ENCODE measurements around the gene LAPTM4A. TPM values are rescaled to one million over a fixed set of nuclear protein-coding genes. Genes with fewer than 3 reads are reported as not detected.
"Not testable (repeated sequence)": the region's sequence is repeated elsewhere in the genome, so short reads cannot be mapped to it uniquely, and the experiment has no call there.

Gene LAPTM4A
- total RNA-seq, 1 donor from 2014 or later: 134 TPM

DNA sequence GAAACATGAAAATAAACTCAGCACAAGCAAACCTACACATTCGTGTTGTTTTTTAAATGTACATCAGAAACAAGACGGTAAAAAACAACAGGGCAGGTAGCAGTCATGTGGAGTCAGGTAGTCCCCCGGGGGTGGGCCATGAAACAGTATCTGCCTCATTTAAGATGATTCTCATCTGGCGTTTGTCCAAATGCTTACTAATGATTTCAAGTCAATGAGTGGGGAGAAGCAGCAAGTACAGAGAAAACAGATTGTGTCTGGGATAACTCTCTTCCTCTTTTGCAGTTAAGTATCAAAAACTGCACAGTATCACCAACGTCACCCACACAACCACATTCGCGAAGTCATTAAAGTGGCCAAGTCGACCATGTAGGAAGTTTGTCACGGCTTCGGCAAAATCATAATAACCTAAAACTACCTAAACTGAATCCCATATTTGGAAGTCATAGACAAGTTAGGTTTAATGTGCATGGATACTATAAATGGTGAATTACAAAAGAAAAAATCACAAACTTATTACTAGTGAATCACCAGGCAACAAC lies 1.3 kb downstream of the LAPTM4A start:
- DNase-seq: peak; percentile 72

DNA sequence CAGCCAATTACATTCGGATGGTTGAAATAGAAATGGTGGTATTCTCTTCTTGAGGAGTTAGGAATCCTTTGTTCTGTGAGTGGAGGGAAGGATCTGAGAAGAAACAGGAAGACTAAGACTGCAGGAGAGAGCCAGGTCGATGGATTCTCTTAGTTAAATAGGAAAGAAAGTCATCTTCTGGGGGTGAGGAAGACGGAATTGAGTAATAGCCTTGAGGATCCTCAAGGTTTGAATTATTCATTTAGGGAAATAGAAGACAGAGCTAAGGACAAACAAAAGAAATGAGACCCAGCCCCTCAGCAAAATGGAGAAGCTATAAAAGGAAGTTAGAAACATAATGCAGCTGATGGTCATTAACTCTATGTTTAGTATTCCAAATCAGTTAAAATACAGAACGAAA lies 1.8 kb downstream of the LAPTM4A start:
- peak; percentile 43 for DNase-seq

DNA sequence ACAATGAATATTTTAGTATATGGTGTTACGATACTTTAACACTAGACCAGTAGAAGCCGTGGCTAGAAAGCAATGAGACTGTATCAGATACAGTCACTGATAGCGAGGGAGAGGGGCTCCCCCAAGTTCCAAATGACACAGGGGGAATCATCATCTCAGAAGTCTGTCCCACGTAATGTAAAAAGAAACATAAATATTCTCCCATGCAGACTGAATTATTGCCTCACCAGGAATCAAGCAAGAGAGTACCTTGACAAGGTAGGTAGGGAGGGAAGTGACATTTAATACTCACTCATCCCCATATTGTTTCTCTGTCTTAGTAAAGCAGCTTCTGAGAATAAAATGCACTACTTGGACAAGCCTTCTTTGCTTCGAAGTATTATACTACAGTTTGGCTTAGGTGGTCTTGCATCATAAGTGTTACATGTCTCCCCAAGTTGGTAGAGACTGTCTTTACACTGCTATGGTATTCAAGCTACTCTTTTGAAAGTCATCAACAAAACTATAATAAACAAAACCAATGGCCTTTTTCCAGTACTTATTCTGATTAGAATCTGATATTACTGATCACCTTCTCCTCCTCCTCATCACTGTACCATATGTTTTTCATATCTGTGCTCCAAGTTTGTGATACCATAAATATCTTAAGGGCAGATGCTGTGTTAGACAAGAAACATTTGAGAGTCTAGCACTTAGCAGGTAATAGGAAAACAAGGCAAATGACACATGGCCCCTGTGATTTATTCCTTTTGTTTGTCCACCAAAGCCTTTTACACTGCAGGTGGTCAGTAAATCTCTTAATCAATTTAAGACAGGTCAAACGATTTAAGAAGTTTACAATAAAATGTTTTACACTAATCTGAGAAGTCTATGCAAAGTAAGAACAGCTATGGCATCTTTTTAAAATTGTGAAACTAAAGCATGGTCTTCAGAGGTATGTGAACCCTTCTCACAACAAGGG lies 2.7 kb downstream of the LAPTM4A start:
- DNase-seq: no peak

DNA sequence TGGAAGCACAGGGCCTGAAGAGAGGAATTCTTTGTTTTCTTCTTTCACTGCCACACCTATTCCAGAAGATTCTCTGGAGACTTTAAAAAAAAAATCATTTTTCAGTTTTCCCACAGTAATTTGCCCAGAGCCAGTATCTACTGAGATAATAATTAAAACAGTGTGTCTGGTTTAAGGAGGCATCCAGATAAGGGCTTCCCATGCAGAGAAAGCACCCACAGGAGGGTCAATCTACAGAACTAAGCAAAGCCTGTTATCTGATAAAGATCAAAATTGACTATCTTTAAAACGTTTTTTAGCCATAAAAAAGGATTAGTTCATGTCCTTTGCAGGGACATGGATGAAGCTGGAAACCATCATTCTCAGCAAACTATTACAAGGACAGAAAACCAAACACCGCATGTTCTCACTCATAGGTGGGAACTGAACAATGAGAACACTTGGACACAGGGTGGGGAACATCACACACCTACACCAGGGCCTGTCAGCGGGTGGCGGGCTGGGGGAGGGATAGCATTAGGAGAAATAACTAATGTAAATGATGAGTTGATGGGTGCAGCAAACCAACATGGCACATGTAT lies 5.6 kb downstream of the LAPTM4A start:
- not testable (repeated sequence) for DNase-seq

DNA sequence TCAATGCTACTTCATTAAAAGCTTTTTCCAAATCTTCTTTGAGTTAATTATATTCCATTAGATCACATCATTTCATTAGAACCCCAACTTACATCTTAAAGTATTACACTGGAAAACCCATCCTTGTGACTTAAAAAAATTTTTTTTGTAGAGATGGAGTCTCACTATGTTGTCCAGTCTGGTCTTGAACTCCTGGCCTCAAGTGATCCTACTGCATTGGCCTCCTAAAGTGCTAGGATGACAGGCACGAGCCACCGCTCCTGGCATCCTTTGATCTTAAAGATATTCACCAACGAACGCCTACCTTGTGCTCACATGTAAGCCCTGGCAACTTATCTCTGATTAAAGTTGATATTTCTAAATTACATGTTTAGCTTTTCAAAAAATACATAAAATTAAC lies 6.7 kb downstream of the LAPTM4A start:
- no peak for DNase-seq

DNA sequence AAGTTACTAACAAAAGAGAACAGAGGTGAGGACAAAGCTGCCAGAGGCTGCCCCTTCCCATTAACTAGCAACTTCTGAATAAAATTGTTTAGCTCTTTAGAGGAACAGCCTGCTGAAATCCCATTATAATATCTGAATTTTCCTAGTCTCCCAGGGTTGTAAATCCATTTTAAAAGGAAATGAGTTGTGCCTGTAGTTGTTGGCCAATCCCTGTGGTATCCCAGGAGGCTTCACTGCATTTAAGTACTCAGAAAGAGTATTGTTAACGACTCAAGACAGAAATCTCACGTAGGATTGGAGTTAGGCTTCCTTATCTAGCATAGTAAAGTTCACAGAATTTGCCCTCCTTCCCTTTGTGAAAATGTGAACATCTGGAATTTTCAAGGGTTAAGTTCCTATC lies 8.9 kb downstream of the LAPTM4A start:
- peak; percentile 48 for DNase-seq

DNA sequence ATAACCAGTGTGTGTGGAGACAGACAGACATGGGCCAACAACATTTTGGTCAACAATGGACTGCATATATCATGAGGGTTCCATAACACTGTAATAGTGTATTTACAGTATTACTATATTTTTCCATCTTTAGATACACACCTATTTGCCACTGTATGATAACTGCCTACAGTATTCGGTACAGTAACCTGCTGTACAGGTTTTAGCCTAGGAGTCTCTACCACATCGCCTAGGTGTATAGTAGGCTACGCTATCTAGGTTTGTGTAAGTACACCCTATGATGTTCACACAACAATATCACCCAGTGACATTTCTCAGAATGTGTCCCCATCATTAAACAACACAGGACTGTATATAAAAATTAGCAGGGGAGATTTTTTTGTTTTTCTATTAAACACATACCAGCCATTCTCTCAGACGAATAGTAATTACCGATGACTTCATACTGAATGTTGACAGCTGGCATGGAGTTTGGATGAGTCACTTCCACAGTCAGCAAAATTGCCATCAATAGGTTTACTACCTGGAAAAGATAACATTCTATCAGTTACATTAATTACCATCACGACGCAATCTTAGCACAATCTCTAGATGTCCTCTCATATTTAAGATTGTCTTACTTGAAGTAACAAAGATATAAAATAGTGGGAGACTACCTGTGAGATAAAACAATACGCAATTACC lies 10.8 kb downstream of the LAPTM4A start:
- DNase-seq: peak; percentile 84

DNA sequence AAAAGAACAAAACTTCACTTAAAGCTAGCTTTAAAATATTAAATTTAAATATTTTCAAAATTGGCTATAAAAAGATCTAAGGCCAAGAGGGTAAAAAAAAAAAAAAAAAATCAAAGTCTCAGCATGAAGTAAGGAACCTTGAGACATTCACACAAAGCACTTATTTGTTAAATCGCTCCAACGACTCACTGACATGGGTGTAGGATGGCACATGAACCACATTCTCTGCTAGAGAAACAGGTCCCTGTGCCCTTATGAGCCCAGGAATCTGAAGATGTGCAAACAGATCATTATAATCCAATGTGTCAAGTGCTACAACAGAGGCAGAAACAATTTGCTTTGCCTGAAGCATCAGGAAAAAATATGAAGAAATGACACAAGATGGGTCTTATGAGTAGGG lies 13.8 kb downstream of the LAPTM4A start:
- no peak for DNase-seq

DNA sequence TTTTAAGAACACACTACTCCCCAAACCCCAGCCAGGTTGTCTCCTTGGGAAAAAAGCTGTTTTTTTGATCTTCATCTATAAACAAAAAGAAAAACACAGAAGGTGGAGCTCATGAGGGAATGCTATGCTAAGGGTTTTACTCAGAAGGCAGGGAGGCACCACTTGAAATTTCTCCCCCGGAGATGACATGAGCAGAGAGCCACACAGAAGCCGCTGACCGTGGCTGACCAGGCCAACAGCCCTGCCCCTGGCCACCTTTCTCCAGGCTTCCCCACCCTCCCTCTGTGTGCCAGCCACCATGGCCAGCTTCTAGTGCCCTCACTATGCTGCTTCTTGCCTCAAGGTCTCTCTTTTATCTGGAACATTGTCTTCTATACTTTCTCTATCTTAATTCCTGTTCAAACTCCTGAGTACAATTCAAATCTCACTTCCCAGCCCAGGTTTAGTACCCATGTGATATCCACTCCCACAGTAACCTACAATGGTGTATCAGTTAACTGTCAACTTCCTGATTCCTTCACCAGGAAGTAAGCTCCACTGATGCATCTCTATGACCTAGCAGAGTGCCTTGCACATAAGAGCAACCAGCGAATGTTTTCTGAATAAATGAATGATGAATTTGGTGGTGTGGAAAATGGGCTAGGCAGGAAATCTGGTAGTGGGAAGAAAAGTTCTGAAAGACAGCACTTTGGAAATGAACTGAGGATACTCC lies 15.3 kb downstream of the LAPTM4A start:
- DNase-seq: peak; percentile 65

DNA sequence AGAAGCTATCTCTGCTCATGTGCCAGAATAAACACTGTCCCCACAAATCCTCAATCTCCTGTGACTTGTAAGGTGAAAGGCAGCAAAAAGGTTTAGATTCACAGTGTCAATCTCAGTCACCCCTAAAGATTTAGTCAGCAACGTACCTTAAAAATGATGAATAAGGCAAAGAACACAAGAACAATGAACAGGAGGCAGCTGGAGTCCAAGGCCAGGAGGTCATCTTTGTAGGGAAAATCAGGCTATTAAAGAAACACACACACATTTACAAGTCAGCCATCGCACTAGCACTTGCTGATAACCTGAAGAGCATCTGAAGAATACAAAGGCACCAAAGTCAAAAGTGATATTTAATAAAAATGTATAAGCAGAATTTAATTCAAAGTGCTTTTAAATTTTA lies 16.6 kb downstream of the LAPTM4A start:
- DNase-seq: peak; percentile 81

DNA sequence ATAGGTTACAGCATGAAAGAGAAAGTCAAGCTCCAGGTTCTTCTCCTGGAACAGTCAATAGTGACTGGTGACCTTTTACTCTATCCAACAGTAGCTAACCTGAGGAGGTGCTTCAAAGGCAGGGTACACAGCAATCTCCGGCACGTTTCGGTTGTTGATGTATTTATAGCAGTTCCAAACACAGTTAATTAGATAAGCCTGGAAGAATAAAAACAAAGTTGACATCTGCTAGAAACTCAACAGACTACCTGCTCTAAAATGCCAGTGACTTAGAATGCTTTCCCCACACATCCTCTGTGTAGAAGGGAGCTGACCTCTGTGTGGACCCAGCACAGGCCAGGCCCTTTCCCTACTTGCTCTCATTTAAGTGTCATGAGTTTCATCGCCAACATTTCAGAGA lies 17.2 kb downstream of the LAPTM4A start:
- no peak for DNase-seq

DNA sequence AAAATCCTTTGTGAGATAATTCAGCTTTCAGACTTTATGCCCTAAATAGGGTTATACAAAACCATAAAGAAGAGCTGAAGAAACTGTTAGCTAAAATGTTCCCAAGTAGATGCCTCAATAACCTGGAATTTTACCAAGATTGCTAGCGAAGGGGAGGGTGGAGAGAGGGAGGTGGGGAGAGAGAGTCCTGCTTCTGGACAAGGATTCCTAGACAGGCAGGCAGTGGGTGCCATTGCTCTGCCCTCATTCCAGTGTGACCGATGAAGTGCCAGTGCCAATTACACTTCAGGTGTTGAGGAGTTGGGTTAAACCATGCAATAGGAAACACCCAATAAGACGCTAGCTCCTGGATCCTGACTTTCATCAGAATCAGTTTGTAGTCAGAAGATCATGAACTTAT lies 18.1 kb downstream of the LAPTM4A start:
- DNase-seq: no peak

DNA sequence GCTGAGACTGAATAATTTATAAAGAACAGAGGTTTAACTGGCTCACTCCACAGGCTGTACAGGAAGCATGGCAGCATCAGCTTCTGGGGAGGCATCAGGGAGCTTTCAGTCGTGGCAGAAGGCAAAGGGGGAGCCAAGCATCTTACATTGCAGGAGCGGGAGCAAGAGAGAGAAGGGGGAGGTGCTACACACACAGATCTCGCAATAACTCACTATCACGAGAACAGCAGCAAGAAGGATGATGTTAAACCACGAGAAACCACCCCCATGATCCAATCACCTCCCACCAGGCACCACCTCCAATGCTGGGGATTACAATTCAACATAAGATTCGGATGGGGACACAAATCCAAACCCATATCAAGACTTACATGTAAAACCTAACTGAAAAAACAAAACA lies 21.2 kb downstream of the LAPTM4A start:
- DNase-seq: no peak

DNA sequence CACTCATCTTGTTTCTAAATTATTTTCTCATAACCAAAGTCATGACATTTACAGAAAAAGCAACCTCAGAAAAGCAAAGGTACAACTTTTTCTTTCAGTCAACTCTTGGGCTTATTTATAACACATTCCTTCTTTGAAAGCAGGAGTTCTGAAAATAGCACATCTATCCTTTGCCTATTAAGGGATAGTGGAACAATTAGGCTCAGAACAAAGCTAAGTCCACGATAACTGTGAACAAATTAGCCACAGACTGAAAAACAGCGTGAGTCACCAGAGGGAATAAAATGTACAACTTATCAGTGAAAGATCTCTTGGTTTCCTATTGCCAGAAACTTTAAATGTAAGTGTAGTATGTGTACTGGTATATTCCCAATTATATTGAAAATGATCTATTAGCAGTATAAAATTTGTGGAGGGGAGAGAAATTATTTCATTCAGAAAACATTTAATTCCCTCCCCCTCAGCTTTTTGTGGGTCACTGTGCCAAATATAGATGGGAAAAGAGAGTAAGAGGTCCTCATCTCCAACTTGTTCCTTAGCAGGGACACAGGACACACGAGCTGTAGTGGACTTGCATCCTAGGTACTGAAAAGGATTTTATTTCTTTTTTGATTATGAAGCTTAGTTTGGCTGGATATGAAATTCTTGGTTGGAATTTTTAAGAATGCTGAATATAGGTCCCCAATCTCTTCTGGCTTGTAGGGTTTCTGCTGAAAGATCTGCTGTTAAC lies 23.6 kb downstream of the LAPTM4A start:
- DNase-seq: peak; percentile 75

DNA sequence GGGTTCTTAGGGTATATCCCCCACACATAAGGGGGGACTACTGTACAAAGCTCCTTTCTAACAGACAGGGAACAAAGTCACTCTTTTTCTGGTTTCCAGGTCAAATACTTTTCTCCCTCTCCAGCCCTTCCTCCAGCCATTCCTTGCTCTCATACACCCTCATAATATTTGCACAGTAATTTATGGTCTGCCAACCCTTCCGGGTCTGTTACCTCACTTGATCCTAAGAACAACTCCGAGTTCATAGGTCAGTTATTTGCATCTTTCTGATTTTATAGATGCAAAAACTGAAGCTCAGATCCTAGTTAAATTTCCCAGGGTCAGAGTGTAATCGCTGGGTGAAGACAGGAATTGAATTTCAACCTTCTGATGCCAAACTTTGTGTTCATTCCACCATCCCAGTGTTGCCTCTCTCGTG lies 24.2 kb downstream of the LAPTM4A start:
- no peak for DNase-seq

DNA sequence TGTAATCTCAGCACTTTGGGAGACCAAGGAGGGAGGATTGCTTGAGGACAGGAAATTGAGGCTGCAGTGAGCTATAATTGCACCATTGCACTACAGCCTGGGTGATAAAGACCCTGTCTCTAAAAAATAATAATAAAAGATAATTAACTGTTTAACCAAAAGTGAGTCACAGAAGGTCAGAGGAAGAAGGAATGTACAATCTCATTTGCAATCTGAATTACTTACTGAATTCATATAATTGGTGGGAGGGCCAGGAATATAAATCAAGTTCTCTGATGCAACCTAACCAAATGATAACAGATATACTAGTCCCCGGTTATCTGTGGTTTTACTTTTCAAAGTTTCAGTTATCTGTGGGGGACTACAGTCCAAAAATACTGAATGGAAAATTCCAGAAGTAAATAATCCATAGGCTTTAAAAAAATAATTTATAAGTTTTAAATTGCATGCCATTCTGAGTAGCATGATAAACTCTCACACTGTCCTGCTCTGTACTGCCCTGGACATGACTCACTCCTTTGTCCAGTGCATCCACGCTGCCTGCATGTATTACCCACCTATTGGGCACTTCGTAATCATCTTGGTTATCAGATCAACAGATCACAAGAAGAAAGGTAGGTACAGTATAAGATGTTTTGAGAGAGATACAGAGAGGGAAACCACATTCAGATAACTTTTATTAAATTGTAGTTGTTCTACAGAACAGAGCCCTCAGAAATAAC lies 26.2 kb downstream of the LAPTM4A start:
- peak; percentile 59 for DNase-seq

DNA sequence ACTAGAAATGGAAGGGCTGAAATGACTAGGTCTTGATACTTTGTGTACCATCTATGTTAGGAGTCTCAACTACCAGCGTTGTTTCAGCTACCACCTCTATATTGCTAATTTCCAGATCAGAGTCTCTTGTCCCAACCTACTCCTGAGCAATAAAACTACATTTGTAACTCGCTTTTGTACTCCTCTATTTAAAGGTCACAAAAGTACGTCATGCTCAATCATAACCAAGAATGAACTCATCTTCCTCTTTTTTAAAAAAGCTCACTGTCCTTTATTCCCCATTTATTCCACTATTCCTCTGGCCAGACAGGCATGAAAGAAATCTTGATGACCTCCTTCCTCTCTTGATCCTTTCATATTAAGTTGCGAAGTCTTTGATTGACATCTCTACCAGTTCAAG lies 27.7 kb downstream of the LAPTM4A start:
- no peak for DNase-seq

DNA sequence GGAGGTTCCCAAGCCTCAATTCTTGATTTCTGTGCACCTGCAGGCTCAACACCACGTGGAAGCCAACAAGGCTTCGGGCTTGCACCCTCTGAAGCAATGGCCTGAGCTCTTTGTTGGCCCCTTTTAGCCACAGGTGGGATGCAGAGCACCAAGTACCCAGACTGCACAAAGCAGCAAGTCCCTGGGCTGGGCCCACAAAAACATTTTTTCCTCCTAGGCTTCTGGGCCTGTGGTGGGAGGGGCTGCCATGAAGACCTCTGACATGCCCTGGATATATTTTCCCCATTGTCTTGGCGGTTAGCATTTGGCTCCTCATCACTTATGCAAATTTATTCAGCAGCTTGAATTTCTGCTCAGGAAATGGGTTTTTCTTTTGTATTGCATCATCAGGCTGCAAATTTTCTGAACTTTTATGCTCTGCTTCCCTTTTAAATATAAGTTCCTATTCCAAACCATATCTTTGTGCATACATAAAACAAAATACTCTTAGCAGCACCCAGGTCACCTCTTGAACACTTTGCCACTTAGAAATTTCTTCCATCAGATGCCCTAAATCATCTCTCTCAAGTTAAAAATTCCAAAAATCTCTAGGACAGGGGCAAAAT lies 29.9 kb downstream of the LAPTM4A start:
- DNase-seq: no peak

DNA sequence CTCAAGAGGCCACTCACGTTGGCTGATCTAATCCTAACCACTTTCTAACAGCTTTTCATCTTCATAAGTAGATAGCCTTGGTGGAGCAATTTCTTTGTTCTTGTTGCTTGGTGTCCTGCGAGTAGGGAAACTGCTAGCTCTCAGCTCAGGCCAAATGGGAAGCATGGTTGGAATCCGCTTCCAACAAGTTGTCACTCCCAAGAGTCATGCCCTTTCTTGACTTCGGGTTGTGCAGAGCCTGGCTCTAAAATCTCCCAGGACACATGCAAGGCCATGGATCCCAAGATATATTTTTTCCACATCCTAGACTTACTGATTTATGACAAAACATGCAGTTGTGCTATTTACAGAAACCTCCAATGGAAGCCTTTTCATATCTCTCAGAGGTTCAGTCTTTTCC lies 31.7 kb downstream of the LAPTM4A start:
- DNase-seq: no peak

DNA sequence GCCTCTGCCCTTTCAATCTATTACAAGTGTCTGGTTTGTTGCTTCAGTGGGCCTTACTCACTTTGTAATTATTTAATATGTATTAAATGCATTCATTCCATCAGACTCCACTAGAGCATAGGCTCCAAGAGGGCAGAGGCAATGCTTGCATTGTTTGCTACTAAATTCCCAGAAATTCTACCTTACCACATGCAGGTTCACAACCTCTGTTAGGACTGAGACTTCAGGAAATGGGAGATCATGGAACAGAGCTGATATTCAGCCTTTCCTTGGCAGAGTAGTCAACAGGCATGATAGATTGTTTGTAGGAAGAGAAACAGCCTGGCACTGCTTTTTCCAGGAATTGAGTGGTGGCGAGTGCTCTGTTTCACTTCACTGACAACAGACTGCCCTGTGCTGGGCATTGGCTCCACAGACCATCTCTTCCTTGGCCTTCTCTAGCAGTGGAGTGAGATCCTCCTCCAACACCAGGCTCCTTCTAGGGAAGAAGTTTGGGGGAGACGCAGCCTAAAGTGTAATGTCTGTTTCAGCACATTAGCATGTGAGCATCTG lies 32.8 kb downstream of the LAPTM4A start:
- no peak for DNase-seq

All from dermis blood vessel endothelial cell (primary cell).